ENCODE measurements around the gene TMEM132C.

TMEM132C gene

GRCh38 chr12:128337071-128337345, 70.0 kb downstream of the TMEM132C start:
- DNase-seq (ENCODE audit: low read depth) = no peak
- H3K4me3 ChIP-seq (ENCODE audit: low read depth, low read length) = no peak overlapping the region
- TF ChIP-seq CTCF (IDR thresholded peaks at IDR 0.05; ENCODE audit: low read depth, low read length, missing control alignments) = no peak

- DNase-seq (ENCODE audit: low read depth) = no peak
- H3K4me3 ChIP-seq (ENCODE audit: low read depth, low read length) = no peak overlapping the region
- no peak for TF ChIP-seq CTCF (IDR thresholded peaks at IDR 0.05; ENCODE audit: low read depth, low read length, missing control alignments)
Measured at GRCh38 chr12:128337431-128338170, 70.6 kb downstream of the TMEM132C start.

GRCh38 chr12:128338386-128339125, 71.6 kb downstream of the TMEM132C start:
- no peak overlapping the region for H3K4me3 ChIP-seq (ENCODE audit: low read depth, low read length)
- no peak for TF ChIP-seq CTCF (IDR thresholded peaks at IDR 0.05; ENCODE audit: low read depth, low read length, missing control alignments)
- no peak for DNase-seq (ENCODE audit: low read depth)

GRCh38 chr12:128339126-128339520, 72.2 kb downstream of the TMEM132C start:
- DNase-seq (ENCODE audit: low read depth) = no peak
- TF ChIP-seq CTCF (IDR thresholded peaks at IDR 0.05; ENCODE audit: low read depth, low read length, missing control alignments) = no peak
- H3K4me3 ChIP-seq (ENCODE audit: low read depth, low read length) = no peak overlapping the region

GRCh38 chr12:128339631-128340030, 72.7 kb downstream of the TMEM132C start:
- no peak for TF ChIP-seq CTCF (IDR thresholded peaks at IDR 0.05; ENCODE audit: low read depth, low read length, missing control alignments)
- H3K4me3 ChIP-seq (ENCODE audit: low read depth, low read length) = no peak overlapping the region
- no peak for DNase-seq (ENCODE audit: low read depth)

GRCh38 chr12:128353301-128353700, 86.3 kb downstream of the TMEM132C start:
- DNase-seq (ENCODE audit: low read depth) = no peak
- no peak overlapping the region for H3K4me3 ChIP-seq (ENCODE audit: low read depth, low read length)
- TF ChIP-seq CTCF (IDR thresholded peaks at IDR 0.05; ENCODE audit: low read depth, low read length, missing control alignments) = no peak

GRCh38 chr12:128356547-128356946, 89.6 kb downstream of the TMEM132C start:
- no peak for DNase-seq (ENCODE audit: low read depth)
- H3K4me3 ChIP-seq (ENCODE audit: low read depth, low read length) = no peak overlapping the region
- TF ChIP-seq CTCF (IDR thresholded peaks at IDR 0.05; ENCODE audit: low read depth, low read length, missing control alignments) = no peak

Data from GM12864 (cell line).